OCI-LY3 (cell line): ENCODE results near the gene SMIM3.

Source experiments
- CTCF ChIP-seq: fragments of 200-600, 300-600 bp; sonication (generic); IDR thresholded peaks from 2 replicates; pipeline ENCODE4 v1.5.1; 2014; ENCODE audit warnings: antibody characterized with exemption, low read length, low read depth
- EZH2phosphoT487 ChIP-seq: fragments of 200-600 bp; shearing (Covaris generic); IDR thresholded peaks from 2 replicates; pipeline ENCODE4 v1.6.1; 2018; ENCODE audit warnings: antibody characterized with exemption, mixed run types, low read depth

GRCh38 chr5:150782850-150783249 is 4.3 kb downstream of the SMIM3 start:
- TF ChIP-seq CTCF (no peak), EZH2phosphoT487 (no peak)
